Thymus (tissue), 11 donors: ENCODE results near the gene NBPF3. TPM values are rescaled to one million over a fixed set of nuclear protein-coding genes. Genes with fewer than 3 reads are reported as not detected.
"Not testable (repeated sequence)": the region's sequence is repeated elsewhere in the genome, so short reads cannot be mapped to it uniquely, and the experiment has no call there.

Experiments used
- DNase-seq, 9 donors: peaks; one replicate each; pipeline ENCODE4 v3.0.0-alpha.2; 2013; ENCODE audit warnings: low spot score in 9 of 9, low read depth in 6 of 9, missing footprints in 1 of 9
- H3K27ac ChIP-seq, 2 donors: one replicate each; pipeline ENCODE4 v1.5.1; 2013; ENCODE audit warnings: control low read depth in 1 of 2, low read depth in 1 of 2, low read length in 1 of 2, mild to moderate bottlenecking in 1 of 2, moderate library complexity in 1 of 2
- H3K27me3 ChIP-seq, 2 donors: one replicate each; pipeline ENCODE4 v1.5.1; 2013; ENCODE audit warnings: low read length in 1 of 2; ENCODE audit not compliant: control insufficient read depth in 2 of 2, insufficient read depth in 1 of 2
- H3K36me3 ChIP-seq, 2 donors: one replicate each; pipeline ENCODE4 v1.5.1; 2013; ENCODE audit warnings: low read length in 1 of 2, mild to moderate bottlenecking in 1 of 2, moderate library complexity in 1 of 2; ENCODE audit not compliant: control insufficient read depth in 2 of 2, insufficient read depth in 2 of 2
- H3K4me1 ChIP-seq, 2 donors: one replicate each; pipeline ENCODE4 v1.5.1; 2013; ENCODE audit warnings: low read length in 2 of 2; ENCODE audit not compliant: control insufficient read depth in 2 of 2, insufficient read depth in 2 of 2
- H3K4me3 ChIP-seq, 2 donors: one replicate each; pipeline ENCODE4 v1.5.1; 2013; ENCODE audit warnings: low read length in 2 of 2, control low read depth in 1 of 2, mild to moderate bottlenecking in 1 of 2
- H3K9me3 ChIP-seq, 2 donors: one replicate each; pipeline ENCODE4 v1.5.1; 2013; ENCODE audit warnings: low read length in 1 of 2, mild to moderate bottlenecking in 1 of 2; ENCODE audit not compliant: control insufficient read depth in 2 of 2, insufficient read depth in 1 of 2
- WGBS: extraction: QIAGEN DNeasy Blood & Tissue Kit; methylation state at CpG from one replicate; pipeline ENCODE4 v1.1.7; 2013; 5-methylcytosine and 5-hydroxymethylcytosine counted together
- polyA plus RNA-seq: library from polyadenylated mRNA; stranded (reverse); fragments of 200-250 nt; gene quantifications from one replicate; pipeline ENCODE4 v1.2.3, GENCODE V29; 2013
- total RNA-seq: library from RNA; stranded (reverse); fragments of 120-200 nt; gene quantifications from one replicate; pipeline ENCODE4 v1.2.4, GENCODE V29; 2013
- donor health status: healthy.

The NBPF3 gene
- total and polyA plus RNA-seq, 2 donors: 1.6 to 3.1 TPM

DNA sequence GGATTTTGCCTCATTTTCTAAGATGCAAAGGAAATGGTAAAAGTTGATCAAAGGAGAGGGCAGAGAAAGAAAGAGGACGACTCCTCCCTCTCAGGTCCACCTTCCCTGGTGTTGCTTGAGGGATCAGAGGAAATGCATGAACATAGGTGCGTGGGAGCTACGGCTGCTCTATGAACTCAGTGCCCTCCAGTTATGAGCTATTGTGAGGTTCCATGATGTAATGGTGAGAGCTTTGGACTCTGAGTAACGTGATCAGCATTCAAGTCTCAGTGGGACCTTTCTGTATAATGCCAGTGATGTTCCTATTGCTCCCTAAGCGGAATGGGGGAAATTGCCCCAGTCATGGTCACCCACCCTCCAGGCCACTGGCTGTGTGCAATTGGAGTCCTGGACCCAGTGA, 25.9 kb upstream of the NBPF3 start:
- 93% methylated on average over 5 of the region's 5 CpGs for WGBS
- Histone ChIP-seq H3K9me3 (no peaks in the 10 kb centered on the region), H3K36me3 (no peaks in the 10 kb centered on the region)

GRCh38 chr1:21420378-21420777, 19.6 kb upstream of the NBPF3 start:
- not testable (repeated sequence) for DNase-seq, H3K9me3 ChIP-seq, H3K27ac ChIP-seq, H3K4me3 ChIP-seq, H3K36me3 ChIP-seq, H3K27me3 ChIP-seq, H3K4me1 ChIP-seq
- 91% methylated on average over 6 of the region's 6 CpGs for WGBS

More for the DNA sequence above, 25.9 kb upstream of the NBPF3 start:
- Histone ChIP-seq H3K4me3 (no peak overlapping the region), H3K4me1 (no peaks in the 10 kb centered on the region), H3K27ac (no peak overlapping the region), H3K27me3 (peaks cover 0 to 2% of the 10 kb centered on the region in 2 donors)
- DNase-seq: no peak

DNA sequence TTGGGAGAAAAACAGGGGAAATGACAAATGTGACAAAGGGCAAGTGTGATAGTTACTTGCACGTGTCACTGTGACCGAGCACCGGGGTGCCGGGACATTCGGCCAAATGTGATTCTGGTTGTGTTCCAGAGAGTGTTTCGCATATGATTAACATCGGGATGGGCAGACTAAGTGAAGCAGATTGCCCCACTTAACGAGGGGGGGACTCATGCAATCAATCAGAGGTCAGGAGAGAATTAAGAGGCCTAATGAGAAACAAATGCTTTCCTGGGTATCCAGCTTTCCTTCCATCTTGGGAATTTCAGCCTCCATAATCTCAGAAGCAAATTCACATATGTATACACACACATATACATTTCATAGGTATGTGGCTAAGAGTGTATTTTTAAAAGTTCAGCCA, 18.6 kb upstream of the NBPF3 start:
- WGBS: 74% methylated on average over 8 of the region's 8 CpGs
- H3K27ac ChIP-seq, H3K4me1 ChIP-seq, H3K4me3 ChIP-seq, H3K36me3 ChIP-seq, DNase-seq, H3K9me3 ChIP-seq, H3K27me3 ChIP-seq: not testable (repeated sequence)

DNA sequence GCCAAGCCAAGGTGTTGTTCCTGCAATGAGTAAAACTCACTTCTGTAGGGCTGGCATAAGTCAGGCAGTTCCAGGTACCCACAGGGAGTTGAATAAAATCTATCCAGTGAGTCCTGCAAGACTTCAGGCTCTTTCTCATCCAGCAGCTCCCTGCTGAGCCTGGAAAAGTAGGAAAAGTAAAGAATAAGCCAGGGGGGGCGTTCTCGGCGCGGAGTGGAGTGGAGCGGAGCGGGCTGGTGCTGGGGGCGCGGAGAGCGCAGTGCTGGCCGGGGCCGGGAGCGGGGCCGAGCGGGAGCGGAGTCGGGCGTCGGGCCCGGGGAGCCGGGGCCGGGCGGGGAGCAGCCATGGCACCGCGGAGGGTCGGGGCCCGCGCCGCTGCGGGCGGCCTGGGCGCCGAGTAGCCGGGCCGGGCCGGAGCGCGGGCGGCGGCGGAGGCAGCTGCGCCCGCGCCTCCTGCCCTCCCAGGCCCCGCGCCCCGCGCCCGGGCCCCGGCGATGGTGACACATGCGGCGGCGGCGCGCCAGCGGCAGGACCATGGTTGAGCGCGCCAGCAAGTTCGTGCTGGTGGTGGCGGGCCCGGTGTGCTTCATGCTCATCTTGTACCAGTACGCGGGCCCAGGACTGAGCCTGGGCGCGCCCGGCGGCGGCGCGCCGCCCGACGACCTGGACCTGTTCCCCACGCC, 12.0 kb upstream of the NBPF3 start:
- H3K4me3 ChIP-seq, H3K36me3 ChIP-seq, H3K4me1 ChIP-seq, H3K27ac ChIP-seq, DNase-seq, H3K9me3 ChIP-seq: not testable (repeated sequence)
- 8% methylated on average over 49 of the region's 74 CpGs for WGBS
- peaks cover 2 to 19% of the 10 kb centered on the region in 2 donors for H3K27me3 ChIP-seq

GRCh38 chr1:21428481-21429073, 11.4 kb upstream of the NBPF3 start:
- H3K9me3 ChIP-seq, H3K4me3 ChIP-seq, DNase-seq, H3K27ac ChIP-seq, H3K4me1 ChIP-seq, H3K36me3 ChIP-seq: not testable (repeated sequence)
- 51% methylated on average over 39 of the region's 66 CpGs for WGBS
- H3K27me3 ChIP-seq: peaks cover 2 to 19% of the 10 kb centered on the region in 2 donors

GRCh38 chr1:21429210-21429609, 10.7 kb upstream of the NBPF3 start:
- WGBS: 94% methylated on average over 34 of the region's 34 CpGs
- H3K9me3 ChIP-seq, DNase-seq, H3K36me3 ChIP-seq, H3K4me3 ChIP-seq, H3K4me1 ChIP-seq, H3K27ac ChIP-seq: not testable (repeated sequence)
- peaks cover 2 to 22% of the 10 kb centered on the region in 2 donors for H3K27me3 ChIP-seq

DNA sequence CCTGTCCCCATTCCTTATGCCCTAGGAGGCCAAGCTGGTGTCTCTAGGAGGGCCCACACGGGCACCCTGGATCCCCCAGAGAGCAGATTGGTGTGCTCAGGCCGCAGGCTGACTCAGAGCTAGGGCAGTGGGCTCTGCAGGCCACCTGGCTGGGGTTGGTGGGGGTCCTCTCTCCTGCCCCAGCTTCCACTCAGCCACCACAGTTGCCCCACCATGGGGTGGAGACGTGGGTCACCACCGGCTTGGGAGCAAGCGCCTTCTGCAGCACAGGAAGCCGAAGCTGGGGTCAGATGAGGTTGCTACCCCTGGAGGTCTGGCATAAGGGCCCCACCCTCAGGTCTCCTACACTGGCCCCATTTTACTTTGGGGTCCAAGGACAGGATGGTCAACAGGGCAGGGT, 9.1 kb upstream of the NBPF3 start:
- DNase-seq, H3K27ac ChIP-seq, H3K4me1 ChIP-seq, H3K36me3 ChIP-seq, H3K4me3 ChIP-seq, H3K9me3 ChIP-seq: not testable (repeated sequence)
- 97% methylated on average over 6 of the region's 6 CpGs for WGBS
- peaks cover 5 to 37% of the 10 kb centered on the region in 2 donors for H3K27me3 ChIP-seq

DNA sequence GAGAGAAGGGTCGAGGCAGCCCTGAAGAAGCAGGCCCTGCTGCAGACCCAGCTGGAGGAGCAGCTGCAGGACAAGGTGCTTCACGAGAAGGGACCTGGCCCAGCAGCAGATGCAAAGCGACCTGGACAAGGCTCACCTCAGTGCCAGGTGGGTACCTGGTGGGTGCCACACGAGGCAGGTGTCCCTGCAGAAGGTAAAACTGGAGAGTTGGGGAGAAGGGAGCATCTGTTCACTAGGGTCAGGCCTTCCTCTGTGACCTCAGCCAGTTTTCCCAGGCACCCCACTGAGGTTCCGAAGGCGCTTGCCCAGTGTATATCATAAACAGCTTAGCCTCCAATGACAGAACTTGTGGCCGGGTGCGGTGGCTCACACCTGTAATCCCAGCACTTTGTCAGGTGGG, 5.5 kb upstream of the NBPF3 start:
- H3K27me3 ChIP-seq: peaks cover 22 to 53% of the 10 kb centered on the region in 2 donors
- H3K4me3 ChIP-seq: no peak overlapping the region
- no peaks in the 10 kb centered on the region for H3K36me3 ChIP-seq
- 95% methylated on average over 8 of the region's 8 CpGs for WGBS
- H3K4me1 ChIP-seq: peaks cover 0 to 1% of the 10 kb centered on the region in 2 donors
- no peak for DNase-seq
- H3K9me3 ChIP-seq: no peaks in the 10 kb centered on the region
- no peak overlapping the region for H3K27ac ChIP-seq

GRCh38 chr1:21435646-21436487, 4.1 kb upstream of the NBPF3 start:
- Histone ChIP-seq H3K27ac (no peak overlapping the region), H3K4me3 (no peak overlapping the region), H3K27me3 (peaks cover 26 to 64% of the 10 kb centered on the region in 2 donors), H3K4me1 (peaks cover 3 to 11% of the 10 kb centered on the region in 2 donors), H3K9me3 (no peaks in the 10 kb centered on the region), H3K36me3 (no peaks in the 10 kb centered on the region)
- 90% methylated on average over 20 of the region's 20 CpGs for WGBS
- DNase-seq: no peak
